H9 (cell line): ENCODE results near the gene ZNF784. TPM values are rescaled to one million over a fixed set of nuclear protein-coding genes. Genes with fewer than 3 reads are reported as not detected.
A peak's percentile ranks its signal among the peaks of the same experiment; 100 is the strongest.

Source experiments
- DNase-seq: peaks from one replicate; pipeline ENCODE4 v3.0.0-alpha.2; 2017
- H2AFZ ChIP-seq: one replicate; pipeline ENCODE4 v1.6.1; 2013; ENCODE audit warnings: mild to moderate bottlenecking, low read length, control low read depth, moderate library complexity
- H2AK5ac ChIP-seq: 2 replicates; pipeline ENCODE4 v1.6.1; 2013; ENCODE audit warnings: low read length, control low read depth, mixed read lengths; ENCODE audit not compliant: insufficient read length
- H2BK120ac ChIP-seq: one replicate; pipeline ENCODE4 v1.6.1; 2013; ENCODE audit warnings: low read depth, mild to moderate bottlenecking, low read length, control low read depth, inconsistent platforms; ENCODE audit not compliant: poor library complexity, severe bottlenecking
- H2BK12ac ChIP-seq: 2 replicates; pipeline ENCODE4 v1.6.1; 2013; ENCODE audit warnings: low read length, control low read depth, mixed read lengths, low read depth; ENCODE audit not compliant: insufficient read length
- H2BK15ac ChIP-seq: 2 replicates; pipeline ENCODE4 v1.6.1; 2013; ENCODE audit warnings: low read depth, low read length, control low read depth
- H2BK20ac ChIP-seq: one replicate; pipeline ENCODE4 v1.6.1; 2013; ENCODE audit warnings: low read depth, mild to moderate bottlenecking, low read length, control low read depth, inconsistent platforms; ENCODE audit not compliant: poor library complexity, severe bottlenecking
- H2BK5ac ChIP-seq: 2 replicates; pipeline ENCODE4 v1.6.1; 2013; ENCODE audit warnings: low read length, control low read depth, mixed read lengths; ENCODE audit not compliant: insufficient read length
- H3K14ac ChIP-seq: 2 replicates; pipeline ENCODE4 v1.6.1; 2013; ENCODE audit warnings: low read length, control low read depth; ENCODE audit not compliant: insufficient read depth
- H3K18ac ChIP-seq: 2 replicates; pipeline ENCODE4 v1.6.1; 2013; ENCODE audit warnings: low read depth, mild to moderate bottlenecking, mixed read lengths, low read length, control low read depth; ENCODE audit not compliant: insufficient read length
- H3K23ac ChIP-seq: 2 replicates; pipeline ENCODE4 v1.6.1; 2013; ENCODE audit warnings: low read length, control low read depth, mixed read lengths, low read depth; ENCODE audit not compliant: insufficient read length
- H3K23me2 ChIP-seq: 2 replicates; pipeline ENCODE4 v1.6.1; 2013; ENCODE audit warnings: low read depth, mild to moderate bottlenecking, mixed read lengths, low read length, control low read depth; ENCODE audit not compliant: insufficient read length, poor library complexity, severe bottlenecking
- H3K27ac ChIP-seq: 2 replicates; pipeline ENCODE4 v1.5.1; 2013; ENCODE audit warnings: low read length, control low read depth, mixed read lengths, low read depth; ENCODE audit not compliant: insufficient read length
- H3K27me3 ChIP-seq: 2 replicates; pipeline ENCODE4 v1.6.1; 2013; ENCODE audit warnings: low read length, control low read depth, inconsistent platforms; ENCODE audit not compliant: insufficient read depth
- H3K4ac ChIP-seq: 2 replicates; pipeline ENCODE4 v1.6.1; 2013; ENCODE audit warnings: low read depth, mild to moderate bottlenecking, control low read depth, inconsistent platforms, low read length, moderate library complexity
- H3K4me1 ChIP-seq: 2 replicates; pipeline ENCODE4 v1.6.1; 2013; ENCODE audit warnings: low read length, control low read depth, inconsistent platforms; ENCODE audit not compliant: insufficient read depth
- H3K4me2 ChIP-seq: 2 replicates; pipeline ENCODE4 v1.6.1; 2013; ENCODE audit warnings: low read length, control low read depth, mixed read lengths; ENCODE audit not compliant: insufficient read length, insufficient read depth
- H3K56ac ChIP-seq: 2 replicates; pipeline ENCODE4 v1.6.1; 2013; ENCODE audit warnings: low read depth, mild to moderate bottlenecking, mixed read lengths, low read length, control low read depth; ENCODE audit not compliant: insufficient read length
- H3K79me1 ChIP-seq: 2 replicates; pipeline ENCODE4 v1.6.1; 2013; ENCODE audit warnings: low read depth, mild to moderate bottlenecking, moderate library complexity, low read length, control low read depth, inconsistent platforms; ENCODE audit not compliant: insufficient read depth, poor library complexity, severe bottlenecking
- H3K79me2 ChIP-seq: 2 replicates; pipeline ENCODE4 v1.6.1; 2013; ENCODE audit warnings: low read length, control low read depth, inconsistent platforms; ENCODE audit not compliant: insufficient read depth
- H3K9ac ChIP-seq: 2 replicates; pipeline ENCODE4 v1.6.1; 2013; ENCODE audit warnings: low read length, control low read depth, mixed read lengths; ENCODE audit not compliant: insufficient read length; ENCODE audit errors: extremely low read depth
- H3K9me3 ChIP-seq: one replicate; pipeline ENCODE4 v1.6.1; 2013; ENCODE audit warnings: low read depth, low read length, inconsistent platforms; ENCODE audit not compliant: control insufficient read depth
- H3T11ph ChIP-seq: one replicate; pipeline ENCODE4 v1.6.1; 2013; ENCODE audit warnings: mild to moderate bottlenecking, low read length, control low read depth, inconsistent platforms
- H4K20me1 ChIP-seq: one replicate; pipeline ENCODE4 v1.6.1; 2013; ENCODE audit not compliant: control insufficient read depth, insufficient read length, insufficient read depth
- H4K5ac ChIP-seq: 2 replicates; pipeline ENCODE4 v1.6.1; 2013; ENCODE audit warnings: low read depth, mild to moderate bottlenecking, mixed read lengths, low read length, control low read depth; ENCODE audit not compliant: insufficient read length
- H4K8ac ChIP-seq: replicated peaks from 2 replicates; pipeline ENCODE4 v1.6.1; 2013; ENCODE audit warnings: low read length, control low read depth, mixed read lengths, low read depth; ENCODE audit not compliant: insufficient read length
- H4K91ac ChIP-seq: 2 replicates; pipeline ENCODE4 v1.6.1; 2013; ENCODE audit warnings: low read depth, mild to moderate bottlenecking, moderate library complexity, mixed read lengths, low read length, control low read depth; ENCODE audit not compliant: insufficient read length
- H3K27ac Mint-ChIP-seq, 3 experiments: 2 replicates in 2 of 3; 3 replicates in 1 of 3; pipeline ENCODE4 v1.8.0; 2020 to 2021; ENCODE audit warnings: mixed read lengths in 3 of 3, mild to moderate bottlenecking in 1 of 3, moderate library complexity in 1 of 3
- H3K27me3 Mint-ChIP-seq: 2 replicates; pipeline ENCODE4 v1.8.0; 2021; ENCODE audit warnings: low read depth, mild to moderate bottlenecking, moderate library complexity, mixed read lengths
- H3K36me3 Mint-ChIP-seq, 3 experiments: 2 replicates in 2 of 3; 3 replicates in 1 of 3; pipeline ENCODE4 v1.8.0; 2020 to 2021; ENCODE audit warnings: low read depth in 3 of 3, mixed read lengths in 3 of 3; ENCODE audit not compliant: insufficient read depth in 1 of 3
- H3K4me1 Mint-ChIP-seq, 2 experiments: 2 replicates each; pipeline ENCODE4 v1.8.0; 2020; ENCODE audit warnings: mixed read lengths in 2 of 2
- H3K4me3 Mint-ChIP-seq, 2 experiments: 2 replicates in 1 of 2; 3 replicates in 1 of 2; pipeline ENCODE4 v1.8.0; 2020 to 2021; ENCODE audit warnings: mild to moderate bottlenecking in 2 of 2, mixed read lengths in 2 of 2, moderate library complexity in 1 of 2
- H3K9me3 Mint-ChIP-seq, 2 experiments: 2 replicates in 1 of 2; 3 replicates in 1 of 2; pipeline ENCODE4 v1.8.0; 2020; ENCODE audit warnings: mild to moderate bottlenecking in 2 of 2, mixed read lengths in 2 of 2, moderate library complexity in 1 of 2
- CTCF ChIP-seq: fragments of 200-600 bp; sonication (generic); conservative IDR thresholded peaks from 3 replicates; pipeline ENCODE4 v1.8.0; 2021; ENCODE audit warnings: antibody characterized with exemption, mild to moderate bottlenecking
- WGBS: extraction: QIAGEN DNeasy Blood & Tissue Kit; methylation state at CpG from one replicate; pipeline ENCODE4 v1.1.7; 2013; ENCODE audit warnings: missing lambda C conversion rate, low lambda C conversion rate, mixed read lengths; ENCODE audit not compliant: insufficient read length; ENCODE audit errors: extremely low coverage; 5-methylcytosine and 5-hydroxymethylcytosine counted together
- total RNA-seq: library from RNA; stranded (reverse); gene quantifications from 2 replicates; pipeline ENCODE4 v1.2.1, GENCODE V29; 2021

The ZNF784 gene
- total RNA-seq, 1 experiment from 2014 or later, result 10.7 TPM

DNA sequence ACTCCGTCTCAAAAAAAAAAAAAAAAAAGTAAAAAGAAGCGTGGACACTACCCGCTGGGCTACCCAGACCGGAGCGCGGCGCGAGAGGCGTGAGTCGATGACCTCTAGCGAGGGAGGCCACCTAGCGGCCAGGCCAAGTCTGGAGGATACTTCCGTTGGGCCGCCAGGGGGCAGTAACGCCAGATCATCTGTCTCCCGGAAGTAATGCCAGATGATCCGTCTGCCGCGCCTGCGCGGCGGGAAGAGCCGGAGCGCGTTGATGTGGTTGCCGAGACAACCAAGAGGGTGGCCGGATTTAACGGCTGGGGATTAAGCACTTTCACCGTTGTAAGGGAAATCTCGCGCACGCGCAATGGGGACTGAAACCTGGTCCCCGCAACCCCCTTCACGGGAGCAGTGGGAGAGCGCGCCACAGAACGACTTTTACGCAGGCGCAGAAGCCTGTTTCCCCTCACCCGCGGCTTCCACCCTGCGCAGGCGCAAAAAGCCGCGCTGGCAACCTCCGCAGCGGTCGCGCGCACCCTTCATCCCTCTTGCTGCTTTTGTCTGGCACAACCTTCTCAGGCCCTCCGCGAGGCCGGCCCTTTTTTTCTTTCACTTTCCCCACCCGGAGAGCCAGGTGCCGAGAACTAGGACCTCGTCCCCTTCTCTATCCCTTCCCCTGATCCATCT, 29.4 kb upstream of the ZNF784 start:
- no peak overlapping the region for H2BK12ac ChIP-seq
- H3K36me3 Mint-ChIP-seq, result peaks cover 9 to 54% (median 31%) of the 10 kb centered on the region in 3 experiments
- no peak overlapping the region for H4K5ac ChIP-seq
- no peak overlapping the region for H4K8ac ChIP-seq
- no peaks in the 10 kb centered on the region for H3K79me1 ChIP-seq
- WGBS, result no CpG with 5 or more reads among the region's 57 CpGs
- H3K27ac ChIP-seq, result peak overlapping the region; percentile 36
- H3K14ac ChIP-seq, result peak overlapping the region; percentile 89
- H2AK5ac ChIP-seq, result no peak overlapping the region
- no peak overlapping the region for H2BK20ac ChIP-seq
- H4K20me1 ChIP-seq, result peaks cover 5% of the 10 kb centered on the region
- H2BK120ac ChIP-seq, result peak overlapping the region; percentile 79
- H3K23me2 ChIP-seq, result peaks cover 22% of the 10 kb centered on the region
- H2AFZ ChIP-seq, result no peak overlapping the region
- peak; percentile 95 for DNase-seq
- no peak overlapping the region for H2BK5ac ChIP-seq
- H3K4ac ChIP-seq, result no peak overlapping the region
- peaks cover 28 to 32% of the 10 kb centered on the region in 2 experiments for H3K4me1 Mint-ChIP-seq
- no peak overlapping the region for H3K56ac ChIP-seq
- no peak overlapping the region for H2BK15ac ChIP-seq
- peak overlapping the region; percentile 98 for H3K4me2 ChIP-seq
- H3K9me3 Mint-ChIP-seq, result peaks cover 0 to 3% of the 10 kb centered on the region in 2 experiments; a peak in 3 of 5 replicates
- peak overlapping the region; percentile 99 to 100 (median 100) for H3K27ac Mint-ChIP-seq
- H4K91ac ChIP-seq, result no peak overlapping the region
- H3K79me2 ChIP-seq, result peaks cover 33% of the 10 kb centered on the region
- H3K18ac ChIP-seq, result peak overlapping the region; percentile 78
- H3T11ph ChIP-seq, result no peak overlapping the region
- H3K4me1 ChIP-seq, result peaks cover 7% of the 10 kb centered on the region; the same call in 1 of the 2 replicates
- H3K9me3 ChIP-seq, result no peaks in the 10 kb centered on the region
- H3K27me3 ChIP-seq, result no peaks in the 10 kb centered on the region
- H3K23ac ChIP-seq, result no peak overlapping the region
- H3K4me3 Mint-ChIP-seq, result peak overlapping the region; percentile 93 to 94
- no peaks in the 10 kb centered on the region; the same call in 1 of the 2 replicates for H3K27me3 Mint-ChIP-seq
- peak; percentile 100 for TF ChIP-seq CTCF
- H3K9ac ChIP-seq, result peak overlapping the region; percentile 85
